K562 (cell line): Measurements from ENCODE around the gene RANBP3. TPM values are rescaled to one million over a fixed set of nuclear protein-coding genes. Genes with fewer than 3 reads are reported as not detected.

Experiments used
- ATAC-seq: fragments of 200-7000 bp; cut with Tn5 transposase; 3 replicates; pipeline ENCODE4 v1.9.1; 2020; ENCODE audit warnings: moderate library complexity
- BruUV-seq: library from RNA; stranded (reverse); fragments of 400-500 nt; replicated peaks from 2 replicates; lab custom pipeline; 2021; lab: Mats Ljungman, UMichigan
- CTCF ChIA-PET: fragments of 300-600 bp; formaldehyde crosslinking; extraction: SDS; loops from one replicate; lab custom pipeline; 2021; ENCODE audit warnings: low intra/inter-chr PET ratio; lab: Yijun Ruan, JAX
- POLR2A ChIA-PET: fragments of 300-600, 350-650 bp; sonication (Branson Sonifier 250); formaldehyde crosslinking; extraction: SDS; loops from one replicate; lab custom pipeline; 2021; ENCODE audit warnings: antibody characterized with exemption, inconsistent platforms; lab: Yijun Ruan, JAX
- DNase-seq, 4 experiments: peaks; one replicate each; pipeline versions ENCODE4 v3.0.0 to v3.0.0-alpha.2; 2011 to 2018; ENCODE audit warnings: low spot score in 3 of 4, mixed read lengths in 3 of 4; ENCODE audit errors: extremely low read depth in 1 of 4
- FAIRE-seq: peaks from 2 replicates; lab custom pipeline; 2011; peaks lifted over from hg19 to GRCh38; lab: Jason Lieb, UNC
- H2AFZ ChIP-seq: 2 replicates; pipeline ENCODE4 v1.6.0; 2011; ENCODE audit warnings: low read depth, low read length, control low read depth, inconsistent platforms
- H3K27ac ChIP-seq: fragments of 200-600 bp; 3 replicates; pipeline ENCODE4 v1.8.0; 2011; ENCODE audit warnings: low read depth, mild to moderate bottlenecking, control low read depth, inconsistent platforms, low read length, moderate library complexity, mixed read lengths; ENCODE audit errors: extremely low read depth
- H3K27me3 ChIP-seq, 2 experiments: fragments of 300-600 bp in 1 of 2; 2 replicates in 1 of 2; 3 replicates in 1 of 2; pipeline versions ENCODE4 v1.6.0 to v1.8.0; 2011; ENCODE audit warnings: inconsistent platforms in 2 of 2, low read length in 2 of 2, mild to moderate bottlenecking in 1 of 2, mixed read lengths in 1 of 2, moderate library complexity in 1 of 2; ENCODE audit not compliant: control insufficient read depth in 2 of 2, insufficient read depth in 2 of 2
- H3K36me3 ChIP-seq: fragments of 300-600 bp; 3 replicates; pipeline ENCODE4 v1.8.0; 2011; ENCODE audit warnings: mild to moderate bottlenecking, low read length, inconsistent platforms; ENCODE audit not compliant: control insufficient read depth, insufficient read depth
- H3K4me1 ChIP-seq, 2 experiments: fragments of 200-600 bp in 1 of 2; replicated peaks in 1 of 2; 2 replicates in 1 of 2; 3 replicates in 1 of 2; pipeline versions ENCODE4 v1.5.1 to v1.8.0; 2011; ENCODE audit warnings: inconsistent platforms in 2 of 2, low read length in 2 of 2, mild to moderate bottlenecking in 1 of 2, mixed read lengths in 1 of 2, moderate library complexity in 1 of 2; ENCODE audit not compliant: control insufficient read depth in 2 of 2, insufficient read depth in 2 of 2
- H3K4me2 ChIP-seq: 2 replicates; pipeline ENCODE4 v1.6.1; 2011; ENCODE audit warnings: low read length, control low read depth, inconsistent platforms, mixed read lengths; ENCODE audit not compliant: insufficient read depth
- H3K4me3 ChIP-seq: fragments of 200-600 bp; sonication (generic), shearing (Covaris generic); 2 replicates; pipeline ENCODE4 v1.5.1; 2016; ENCODE audit warnings: control low read depth, inconsistent platforms
- H3K79me2 ChIP-seq: fragments of 200-600 bp; 3 replicates; pipeline ENCODE4 v1.8.0; 2011; ENCODE audit warnings: low read length, inconsistent platforms; ENCODE audit not compliant: control insufficient read depth, insufficient read depth
- H3K9ac ChIP-seq, 2 experiments: 2 replicates each; pipeline versions ENCODE4 v1.6.0 to v1.6.1; 2011; ENCODE audit warnings: low read depth in 2 of 2, low read length in 2 of 2, control low read depth in 1 of 2, inconsistent platforms in 1 of 2, mild to moderate bottlenecking in 1 of 2, mixed read lengths in 1 of 2; ENCODE audit not compliant: insufficient read depth in 1 of 2
- H3K9me1 ChIP-seq: one replicate; pipeline ENCODE4 v1.6.0; 2011; ENCODE audit warnings: inconsistent platforms, mild to moderate bottlenecking, low read length, moderate library complexity; ENCODE audit not compliant: control insufficient read depth, insufficient read depth
- H3K9me3 ChIP-seq: replicated peaks from 2 replicates; pipeline ENCODE4 v1.5.1; 2011; ENCODE audit warnings: low read depth, low read length, inconsistent platforms; ENCODE audit not compliant: control insufficient read depth, insufficient read depth
- H4K20me1 ChIP-seq: replicated peaks from 2 replicates; pipeline ENCODE4 v1.6.1; 2011; ENCODE audit warnings: low read length, inconsistent platforms, mixed read lengths; ENCODE audit not compliant: control insufficient read depth, insufficient read depth
- BRD4 ChIP-seq: fragments of 200-600 bp; sonication (generic); IDR thresholded peaks from 2 replicates; pipeline ENCODE4 v1.6.1; 2017; ENCODE audit warnings: inconsistent platforms
- CBFA2T3 ChIP-seq: fragments of 450-650 bp; IDR thresholded peaks from 2 replicates; pipeline ENCODE4 v1.6.1; 2017
- GTF2F1 ChIP-seq: IDR thresholded peaks from 2 replicates; pipeline ENCODE4 v1.6.1; 2011; ENCODE audit warnings: low read depth, low read length, improper control_type of control experiment
- NFIX ChIP-seq: fragments of 250-450 bp; sonication (Bioruptor Pico); IDR thresholded peaks from 2 replicates; pipeline ENCODE4 v1.4.0; 2020; ENCODE audit warnings: low read depth, mild to moderate bottlenecking, moderate library complexity
- RBM25 ChIP-seq: fragments of 200-400 bp; formaldehyde crosslinking; IDR thresholded peaks from 2 replicates; pipeline ENCODE4 v1.6.1; 2018; ENCODE audit warnings: low read length, low read depth, moderate library complexity; ENCODE audit not compliant: severe bottlenecking
- RCOR1 ChIP-seq, 2 experiments: IDR thresholded peaks; 2 replicates each; pipeline ENCODE4 v1.6.1; 2012; ENCODE audit warnings: low read depth in 2 of 2, low read length in 2 of 2, borderline replicate concordance in 1 of 2, improper control_type of control experiment in 1 of 2
- SAP30 ChIP-seq: fragments of 200-600 bp; sonication (generic); IDR thresholded peaks from 2 replicates; pipeline ENCODE4 v1.6.1; 2012; ENCODE audit warnings: borderline replicate concordance, low read depth, mild to moderate bottlenecking, moderate library complexity, low read length, control low read depth, inconsistent platforms; ENCODE audit not compliant: insufficient read depth, poor library complexity, severe bottlenecking
- U2AF1 ChIP-seq: fragments of 200-400 bp; formaldehyde crosslinking; optimal IDR thresholded peaks from 2 replicates; pipeline ENCODE3; 2017; ENCODE audit warnings: mild to moderate bottlenecking, low read depth, low read length, moderate library complexity
- WGBS: fragments of 100-300 bp; shearing (Covaris generic); methylation state at CpG from one replicate; pipeline ENCODE4 v1.1.6; 2016; ENCODE audit warnings: low coverage, mixed read lengths; ENCODE audit not compliant: insufficient coverage; ENCODE audit errors: missing lambda C conversion rate; 5-methylcytosine and 5-hydroxymethylcytosine counted together
- in situ Hi-C: fragments of 300-500 bp; cut with MboI; formaldehyde crosslinking; loops from 4 replicates; pipeline ENCODE4 v1.15.0; 2018; ENCODE audit warnings: inconsistent platforms, mixed read lengths
- intact Hi-C: fragments of 100-400 bp; cut with micrococcal nuclease; formaldehyde crosslinking; loops from 2 replicates; pipeline ENCODE4 v1.14.2; 2022
- polyA plus RNA-seq, 8 experiments: library from polyadenylated mRNA; depleted of rRNA in 4 of 8; stranded (reverse) in 5 of 8; unstranded in 3 of 8; fragments of >200 nt; fragmentation: Nextera tagmentation in 2 of 8; fragmentation: Illumina TruSeq in 1 of 8; extraction: Ambion mirVana in 2 of 8; extraction: Trizol in 1 of 8; gene quantifications; 2 replicates each; pipeline versions ENCODE4 v1.2.1 to v1.2.3, GENCODE V29; 2011 to 2014; ENCODE audit warnings: inconsistent platforms in 1 of 8, missing spikeins in 1 of 8
- total RNA-seq, 7 experiments: library from RNA; depleted of rRNA in 6 of 7; stranded (reverse); fragments of >200 nt in 6 of 7; fragmentation: Illumina TruSeq in 2 of 7; extraction: Trizol in 2 of 7; gene quantifications; 2 replicates each; pipeline versions ENCODE4 v1.2.1 to v1.2.3, GENCODE V29; 2011 to 2021; ENCODE audit warnings: low replicate concordance in 1 of 7
- TF ChIP-seq, protein P1 (sequence below): fragments of 200-800 bp; sonication (Bioruptor generic); IDR thresholded peaks from 2 replicates; pipeline ENCODE4 v1.6.1; 2017; ENCODE audit warnings: missing genetic modification characterization, missing compliant biosample characterization
- TF ChIP-seq, protein P2 (sequence below): fragments of 150-350 bp; conservative IDR thresholded peaks from 2 replicates; pipeline ENCODE4 v1.6.1; 2014; ENCODE audit warnings: low read length
- TF ChIP-seq, protein P3 (sequence below): fragments of 250-450 bp; sonication (Bioruptor Pico); IDR thresholded peaks from 2 replicates; pipeline ENCODE4 v1.8.0; 2022; ENCODE audit warnings: moderate library complexity, mild to moderate bottlenecking, inconsistent platforms
- TF ChIP-seq, protein P4 (sequence below): sonication (generic); formaldehyde crosslinking; IDR thresholded peaks from 2 replicates; pipeline ENCODE4 v1.8.1; 2022; ENCODE audit warnings: missing genetic modification reagents

Gene RANBP3
- total and polyA plus RNA-seq, 9 of the 15 experiments (the other 6 are each of a cell fraction or from before 2014, with no cell fraction given), result 0.90 to 95.1 (median 63.2) TPM

DNA sequence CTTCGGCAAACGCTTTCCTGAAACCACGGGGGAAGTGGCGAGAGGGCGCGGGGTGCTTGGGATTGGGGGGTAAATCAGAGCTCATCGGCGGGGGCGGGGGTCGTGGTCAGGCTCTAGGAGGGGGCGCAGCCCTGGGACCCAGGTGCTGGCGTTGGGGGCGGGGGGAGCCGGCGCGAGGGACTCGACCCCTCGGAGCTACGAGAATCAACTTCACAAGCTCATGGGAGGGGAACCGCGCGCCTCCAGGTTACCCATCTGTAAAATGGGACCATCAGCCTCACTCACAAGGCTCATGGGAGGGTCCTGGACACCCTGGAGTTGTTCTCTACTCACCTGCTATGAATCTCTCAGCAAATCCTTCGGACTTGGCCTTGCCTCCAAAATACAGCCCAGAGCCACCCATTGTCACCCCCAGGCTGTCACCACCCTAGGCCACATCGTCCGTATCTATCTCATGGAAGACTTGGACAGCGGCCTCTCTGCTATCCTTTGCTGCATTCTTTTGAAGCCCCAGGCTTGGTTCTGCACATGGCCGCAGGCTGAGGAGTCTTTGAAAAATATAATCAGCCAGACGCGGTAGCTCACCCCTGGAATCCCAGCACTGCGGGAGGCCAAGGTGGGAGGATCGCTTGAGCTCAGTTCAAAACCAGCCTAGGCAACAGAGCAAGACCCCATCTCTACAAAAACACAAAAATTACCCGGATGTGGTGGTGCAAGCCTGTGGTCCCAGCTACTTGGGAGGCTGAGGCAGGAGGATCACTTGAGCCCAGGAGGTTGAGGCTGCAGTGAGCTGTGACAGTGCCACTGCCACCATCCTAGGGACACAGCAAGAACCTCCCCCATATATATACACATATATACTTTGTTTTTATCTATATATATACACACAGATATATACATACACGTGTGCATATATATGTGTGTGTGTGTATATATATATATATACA lies 939 bp upstream of the RANBP3 start:
- BruUV-seq, result TSS peak; percentile 73
- intact Hi-C loops, result loop anchor here (2.0 kb wide), 1 partner anchor 74 kb away; the partner anchor contains the start of gene VMAC
- 3% methylated on average over 24 of the region's 33 CpGs for WGBS
- ChIA-PET POLR2A (interaction anchor here (0.6 to 3.4 kb wide), 9 partner anchors 10 to 289 kb away, joined by 3 to 36 read pairs (median 4); partner anchors contain the start of genes CATSPERD, LONP1 and RPL36), CTCF (no interaction called here)
- in situ Hi-C loops, result no loop called here
- Histone ChIP-seq H2AFZ (peak overlapping the region; percentile 87), H3K9ac (peak overlapping the region; percentile 95 to 99), H3K79me2 (peaks cover 66% of the 10 kb centered on the region), H3K27ac (peak overlapping the region; percentile 96), H3K9me1 (peaks cover 7% of the 10 kb centered on the region), H3K27me3 (no peaks in the 10 kb centered on the region; a peak in 1 of 5 replicates), H3K4me2 (peak overlapping the region; percentile 95), H3K4me1 (peaks cover 22 to 50% of the 10 kb centered on the region in 2 experiments; a peak in 4 of 5 replicates), H4K20me1 (no peaks in the 10 kb centered on the region; the same call in 1 of the 2 replicates), H3K36me3 (peaks cover 40% of the 10 kb centered on the region), H3K9me3 (no peaks in the 10 kb centered on the region), H3K4me3 (peak overlapping the region; percentile 92)
- DNase-seq (peak; percentile 39 to 69 (median 56)), ATAC-seq (peak; percentile 2; the same call in 1 of the 3 replicates), FAIRE-seq (peak; percentile 65)
- TF ChIP-seq BRD4, result 0 out of 2 replicates have a peak, but pooled peaks have one; percentile 51
- TF ChIP-seq, protein P1, sequence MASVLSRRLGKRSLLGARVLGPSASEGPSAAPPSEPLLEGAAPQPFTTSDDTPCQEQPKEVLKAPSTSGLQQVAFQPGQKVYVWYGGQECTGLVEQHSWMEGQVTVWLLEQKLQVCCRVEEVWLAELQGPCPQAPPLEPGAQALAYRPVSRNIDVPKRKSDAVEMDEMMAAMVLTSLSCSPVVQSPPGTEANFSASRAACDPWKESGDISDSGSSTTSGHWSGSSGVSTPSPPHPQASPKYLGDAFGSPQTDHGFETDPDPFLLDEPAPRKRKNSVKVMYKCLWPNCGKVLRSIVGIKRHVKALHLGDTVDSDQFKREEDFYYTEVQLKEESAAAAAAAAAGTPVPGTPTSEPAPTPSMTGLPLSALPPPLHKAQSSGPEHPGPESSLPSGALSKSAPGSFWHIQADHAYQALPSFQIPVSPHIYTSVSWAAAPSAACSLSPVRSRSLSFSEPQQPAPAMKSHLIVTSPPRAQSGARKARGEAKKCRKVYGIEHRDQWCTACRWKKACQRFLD, result 0 out of 2 replicates have a peak, but pooled peaks have one; percentile 40
- TF ChIP-seq U2AF1, result no peak
- TF ChIP-seq RCOR1 (IDR thresholded peaks at IDR 0.05; ENCODE audit: borderline replicate concordance in 1 of 2, low read depth in 2 of 2, low read length in 2 of 2), result peak; percentile 20 to 85; a peak in 2 of 4 replicates
- TF ChIP-seq CBFA2T3, result no peak
- peak; percentile 96 for TF ChIP-seq RBM25
- TF ChIP-seq NFIX (CRISPR knock-in tag), result no peak
- TF ChIP-seq, protein P2, sequence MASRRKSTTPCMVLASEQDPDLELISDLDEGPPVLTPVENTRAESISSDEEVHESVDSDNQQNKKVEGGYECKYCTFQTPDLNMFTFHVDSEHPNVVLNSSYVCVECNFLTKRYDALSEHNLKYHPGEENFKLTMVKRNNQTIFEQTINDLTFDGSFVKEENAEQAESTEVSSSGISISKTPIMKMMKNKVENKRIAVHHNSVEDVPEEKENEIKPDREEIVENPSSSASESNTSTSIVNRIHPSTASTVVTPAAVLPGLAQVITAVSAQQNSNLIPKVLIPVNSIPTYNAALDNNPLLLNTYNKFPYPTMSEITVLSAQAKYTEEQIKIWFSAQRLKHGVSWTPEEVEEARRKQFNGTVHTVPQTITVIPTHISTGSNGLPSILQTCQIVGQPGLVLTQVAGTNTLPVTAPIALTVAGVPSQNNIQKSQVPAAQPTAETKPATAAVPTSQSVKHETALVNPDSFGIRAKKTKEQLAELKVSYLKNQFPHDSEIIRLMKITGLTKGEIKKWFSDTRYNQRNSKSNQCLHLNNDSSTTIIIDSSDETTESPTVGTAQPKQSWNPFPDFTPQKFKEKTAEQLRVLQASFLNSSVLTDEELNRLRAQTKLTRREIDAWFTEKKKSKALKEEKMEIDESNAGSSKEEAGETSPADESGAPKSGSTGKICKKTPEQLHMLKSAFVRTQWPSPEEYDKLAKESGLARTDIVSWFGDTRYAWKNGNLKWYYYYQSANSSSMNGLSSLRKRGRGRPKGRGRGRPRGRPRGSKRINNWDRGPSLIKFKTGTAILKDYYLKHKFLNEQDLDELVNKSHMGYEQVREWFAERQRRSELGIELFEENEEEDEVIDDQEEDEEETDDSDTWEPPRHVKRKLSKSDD, result 0 out of 2 replicates have a peak, but pooled peaks have one; percentile 43
- TF ChIP-seq SAP30, result no peak
- no peak for TF ChIP-seq GTF2F1
- TF ChIP-seq, protein P3, sequence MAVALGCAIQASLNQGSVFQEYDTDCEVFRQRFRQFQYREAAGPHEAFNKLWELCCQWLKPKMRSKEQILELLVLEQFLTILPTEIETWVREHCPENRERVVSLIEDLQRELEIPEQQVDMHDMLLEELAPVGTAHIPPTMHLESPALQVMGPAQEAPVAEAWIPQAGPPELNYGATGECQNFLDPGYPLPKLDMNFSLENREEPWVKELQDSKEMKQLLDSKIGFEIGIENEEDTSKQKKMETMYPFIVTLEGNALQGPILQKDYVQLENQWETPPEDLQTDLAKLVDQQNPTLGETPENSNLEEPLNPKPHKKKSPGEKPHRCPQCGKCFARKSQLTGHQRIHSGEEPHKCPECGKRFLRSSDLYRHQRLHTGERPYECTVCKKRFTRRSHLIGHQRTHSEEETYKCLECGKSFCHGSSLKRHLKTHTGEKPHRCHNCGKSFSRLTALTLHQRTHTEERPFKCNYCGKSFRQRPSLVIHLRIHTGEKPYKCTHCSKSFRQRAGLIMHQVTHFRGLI, result no peak
- TF ChIP-seq, protein P4, sequence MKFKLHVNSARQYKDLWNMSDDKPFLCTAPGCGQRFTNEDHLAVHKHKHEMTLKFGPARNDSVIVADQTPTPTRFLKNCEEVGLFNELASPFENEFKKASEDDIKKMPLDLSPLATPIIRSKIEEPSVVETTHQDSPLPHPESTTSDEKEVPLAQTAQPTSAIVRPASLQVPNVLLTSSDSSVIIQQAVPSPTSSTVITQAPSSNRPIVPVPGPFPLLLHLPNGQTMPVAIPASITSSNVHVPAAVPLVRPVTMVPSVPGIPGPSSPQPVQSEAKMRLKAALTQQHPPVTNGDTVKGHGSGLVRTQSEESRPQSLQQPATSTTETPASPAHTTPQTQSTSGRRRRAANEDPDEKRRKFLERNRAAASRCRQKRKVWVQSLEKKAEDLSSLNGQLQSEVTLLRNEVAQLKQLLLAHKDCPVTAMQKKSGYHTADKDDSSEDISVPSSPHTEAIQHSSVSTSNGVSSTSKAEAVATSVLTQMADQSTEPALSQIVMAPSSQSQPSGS (CRISPR knock-in tag), result no peak
